ENCODE data around the gene ZFAND6.

- no peak for TF ChIP-seq BHLHE40 (IDR thresholded peaks at IDR 0.05; ENCODE audit: borderline replicate concordance)
- TF ChIP-seq NFRKB (IDR thresholded peaks at IDR 0.05) = no peak
- no peak for TF ChIP-seq TARDBP (IDR thresholded peaks at IDR 0.05)
- TF ChIP-seq ELF4 (IDR thresholded peaks at IDR 0.05) = no peak
Measured at GRCh38 chr15:80011596-80011995, 47.9 kb upstream of the ZFAND6 start.

All from HEK293T (cell line).